GM12891 (cell line): ENCODE results near the gene FAM168A.

ENCODE experiments used
- POLR2A ChIP-seq: IDR thresholded peaks from 2 replicates; pipeline ENCODE4 v1.6.1; 2011; ENCODE audit warnings: low read depth, low read length, control low read depth
- POLR2AphosphoS5 ChIP-seq: IDR thresholded peaks from 2 replicates; pipeline ENCODE4 v1.6.1; 2011; ENCODE audit warnings: low read depth, low read length, control low read depth
- TAF1 ChIP-seq: IDR thresholded peaks from 2 replicates; pipeline ENCODE4 v1.6.1; 2011; ENCODE audit warnings: low read depth, low read length, control low read depth

DNA sequence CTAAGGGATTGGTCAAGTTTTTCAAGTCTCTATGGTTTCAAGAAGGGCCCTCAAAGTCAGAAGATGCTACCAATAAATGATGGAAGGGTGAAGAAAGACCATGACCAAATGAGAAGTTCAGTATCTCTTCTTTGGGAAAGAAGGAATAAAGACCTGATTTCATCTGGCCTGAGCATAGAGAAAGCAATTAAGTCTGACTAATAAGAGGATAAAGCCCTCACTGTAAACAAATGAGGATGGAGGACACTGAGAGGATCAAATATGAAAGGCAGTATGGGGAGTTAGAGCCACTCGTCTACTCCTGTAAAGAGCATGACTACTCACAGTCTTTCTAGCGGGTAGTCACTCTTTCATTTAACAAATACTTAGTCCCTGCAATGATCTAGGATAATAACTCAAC is 44.6 kb downstream of the FAM168A start:
- no peak for TF ChIP-seq POLR2AphosphoS5
- no peak for TF ChIP-seq POLR2A
- TF ChIP-seq TAF1: no peak
